Ishikawa (cell line): ENCODE data around the gene ARHGEF28.

Experiments used
- CEBPB ChIP-seq: IDR thresholded peaks from 2 replicates; pipeline ENCODE4 v1.6.1; 2012
- CREB1 ChIP-seq: IDR thresholded peaks from 2 replicates; pipeline ENCODE4 v1.6.1; 2012; ENCODE audit warnings: low read depth
- EGR1 ChIP-seq: IDR thresholded peaks from 2 replicates; pipeline ENCODE4 v1.6.1; 2012
- EP300 ChIP-seq: IDR thresholded peaks from 2 replicates; pipeline ENCODE4 v1.6.1; 2012; ENCODE audit warnings: borderline replicate concordance
- FOXM1 ChIP-seq: IDR thresholded peaks from 2 replicates; pipeline ENCODE4 v1.6.1; 2012; ENCODE audit warnings: low read depth, borderline replicate concordance
- NFIC ChIP-seq: IDR thresholded peaks from 2 replicates; pipeline ENCODE4 v1.6.1; 2012
- RAD21 ChIP-seq: IDR thresholded peaks from 2 replicates; pipeline ENCODE4 v1.6.1; 2012; ENCODE audit warnings: low read depth
- TAF1 ChIP-seq: IDR thresholded peaks from 2 replicates; pipeline ENCODE4 v1.6.1; 2012; ENCODE audit warnings: low read depth, mild to moderate bottlenecking
- TCF12 ChIP-seq: IDR thresholded peaks from 2 replicates; pipeline ENCODE4 v1.6.1; 2012; ENCODE audit warnings: low read depth
- TEAD4 ChIP-seq: IDR thresholded peaks from 2 replicates; pipeline ENCODE4 v1.6.1; 2012
- YY1 ChIP-seq: IDR thresholded peaks from 2 replicates; pipeline ENCODE4 v1.6.1; 2012; ENCODE audit warnings: low read depth
- ZBTB7A ChIP-seq: IDR thresholded peaks from 2 replicates; pipeline ENCODE4 v1.6.1; 2012; ENCODE audit warnings: low read depth
- TF ChIP-seq, protein P1 (sequence below): IDR thresholded peaks from 2 replicates; pipeline ENCODE4 v1.6.1; 2012
- TF ChIP-seq, protein P2 (sequence below): IDR thresholded peaks from 2 replicates; pipeline ENCODE4 v1.6.1; 2012; ENCODE audit warnings: low read depth, mild to moderate bottlenecking
- TF ChIP-seq, protein P3 (sequence below): IDR thresholded peaks from 2 replicates; pipeline ENCODE4 v1.6.1; 2012

The ARHGEF28 gene

DNA sequence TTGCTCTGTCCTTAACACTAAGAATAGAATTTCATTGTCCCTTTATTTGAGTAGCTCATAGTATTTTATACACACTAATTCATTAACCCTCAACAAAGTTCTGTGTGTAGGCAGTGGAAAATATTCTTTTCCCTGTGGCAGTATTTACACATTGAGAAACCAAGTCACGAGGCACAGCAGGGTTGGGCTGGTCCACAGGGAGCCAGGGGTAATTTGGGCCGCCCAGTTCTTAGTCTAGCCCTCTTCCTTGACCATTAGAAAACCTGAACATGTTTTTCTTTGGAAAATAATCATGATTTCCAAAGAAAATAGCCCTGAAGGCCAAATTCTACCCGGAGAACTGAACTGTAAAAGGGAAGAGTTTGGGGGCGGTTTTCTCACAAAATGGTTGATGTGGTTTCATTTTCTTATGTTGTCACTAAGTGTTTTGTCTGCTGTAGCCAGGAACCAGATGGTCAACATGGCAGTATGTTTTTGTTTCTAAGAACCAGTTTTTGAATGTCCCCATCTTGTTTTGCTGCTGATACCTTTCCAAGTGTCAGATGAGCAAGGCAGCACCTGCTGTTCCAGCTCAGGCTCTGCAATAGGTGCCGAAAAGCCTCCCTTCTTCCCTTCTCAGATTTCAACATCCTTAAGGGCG, 29.6 kb downstream of the ARHGEF28 start:
- TF ChIP-seq, protein P1, sequence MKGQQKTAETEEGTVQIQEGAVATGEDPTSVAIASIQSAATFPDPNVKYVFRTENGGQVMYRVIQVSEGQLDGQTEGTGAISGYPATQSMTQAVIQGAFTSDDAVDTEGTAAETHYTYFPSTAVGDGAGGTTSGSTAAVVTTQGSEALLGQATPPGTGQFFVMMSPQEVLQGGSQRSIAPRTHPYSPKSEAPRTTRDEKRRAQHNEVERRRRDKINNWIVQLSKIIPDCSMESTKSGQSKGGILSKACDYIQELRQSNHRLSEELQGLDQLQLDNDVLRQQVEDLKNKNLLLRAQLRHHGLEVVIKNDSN: no peak
- TF ChIP-seq, protein P2, sequence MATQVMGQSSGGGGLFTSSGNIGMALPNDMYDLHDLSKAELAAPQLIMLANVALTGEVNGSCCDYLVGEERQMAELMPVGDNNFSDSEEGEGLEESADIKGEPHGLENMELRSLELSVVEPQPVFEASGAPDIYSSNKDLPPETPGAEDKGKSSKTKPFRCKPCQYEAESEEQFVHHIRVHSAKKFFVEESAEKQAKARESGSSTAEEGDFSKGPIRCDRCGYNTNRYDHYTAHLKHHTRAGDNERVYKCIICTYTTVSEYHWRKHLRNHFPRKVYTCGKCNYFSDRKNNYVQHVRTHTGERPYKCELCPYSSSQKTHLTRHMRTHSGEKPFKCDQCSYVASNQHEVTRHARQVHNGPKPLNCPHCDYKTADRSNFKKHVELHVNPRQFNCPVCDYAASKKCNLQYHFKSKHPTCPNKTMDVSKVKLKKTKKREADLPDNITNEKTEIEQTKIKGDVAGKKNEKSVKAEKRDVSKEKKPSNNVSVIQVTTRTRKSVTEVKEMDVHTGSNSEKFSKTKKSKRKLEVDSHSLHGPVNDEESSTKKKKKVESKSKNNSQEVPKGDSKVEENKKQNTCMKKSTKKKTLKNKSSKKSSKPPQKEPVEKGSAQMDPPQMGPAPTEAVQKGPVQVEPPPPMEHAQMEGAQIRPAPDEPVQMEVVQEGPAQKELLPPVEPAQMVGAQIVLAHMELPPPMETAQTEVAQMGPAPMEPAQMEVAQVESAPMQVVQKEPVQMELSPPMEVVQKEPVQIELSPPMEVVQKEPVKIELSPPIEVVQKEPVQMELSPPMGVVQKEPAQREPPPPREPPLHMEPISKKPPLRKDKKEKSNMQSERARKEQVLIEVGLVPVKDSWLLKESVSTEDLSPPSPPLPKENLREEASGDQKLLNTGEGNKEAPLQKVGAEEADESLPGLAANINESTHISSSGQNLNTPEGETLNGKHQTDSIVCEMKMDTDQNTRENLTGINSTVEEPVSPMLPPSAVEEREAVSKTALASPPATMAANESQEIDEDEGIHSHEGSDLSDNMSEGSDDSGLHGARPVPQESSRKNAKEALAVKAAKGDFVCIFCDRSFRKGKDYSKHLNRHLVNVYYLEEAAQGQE: no peak
- TF ChIP-seq, protein P3, sequence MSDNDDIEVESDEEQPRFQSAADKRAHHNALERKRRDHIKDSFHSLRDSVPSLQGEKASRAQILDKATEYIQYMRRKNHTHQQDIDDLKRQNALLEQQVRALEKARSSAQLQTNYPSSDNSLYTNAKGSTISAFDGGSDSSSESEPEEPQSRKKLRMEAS: no peak
- TF ChIP-seq EGR1 (no peak), CREB1 (no peak)

DNA sequence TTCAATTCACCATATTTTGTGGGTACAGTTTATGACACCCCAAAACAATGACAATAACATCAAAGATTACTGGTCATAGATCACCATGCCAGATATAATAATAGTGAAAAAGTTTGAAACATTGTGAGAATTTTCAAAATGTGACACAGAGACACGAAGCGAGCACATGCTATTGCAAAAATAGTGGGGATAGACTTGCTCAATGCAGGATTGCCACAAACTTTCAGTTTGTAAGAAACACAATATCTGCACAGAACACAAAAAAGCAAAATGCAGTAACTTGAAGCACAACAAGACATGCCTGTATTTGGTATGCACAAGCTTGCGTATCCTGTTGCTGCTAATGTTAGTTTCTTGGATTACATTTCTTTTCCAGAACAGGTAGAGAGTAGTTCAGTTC, 35.8 kb downstream of the ARHGEF28 start:
- TF ChIP-seq, protein P3: no peak
- TF ChIP-seq CEBPB (no peak), NFIC (no peak), ZBTB7A (no peak), RAD21 (no peak), CREB1 (no peak), EGR1 (no peak), YY1 (no peak), EP300 (no peak), TAF1 (no peak), TEAD4 (no peak), TCF12 (no peak), FOXM1 (no peak)
- TF ChIP-seq, protein P1: no peak
- TF ChIP-seq, protein P2: no peak

DNA sequence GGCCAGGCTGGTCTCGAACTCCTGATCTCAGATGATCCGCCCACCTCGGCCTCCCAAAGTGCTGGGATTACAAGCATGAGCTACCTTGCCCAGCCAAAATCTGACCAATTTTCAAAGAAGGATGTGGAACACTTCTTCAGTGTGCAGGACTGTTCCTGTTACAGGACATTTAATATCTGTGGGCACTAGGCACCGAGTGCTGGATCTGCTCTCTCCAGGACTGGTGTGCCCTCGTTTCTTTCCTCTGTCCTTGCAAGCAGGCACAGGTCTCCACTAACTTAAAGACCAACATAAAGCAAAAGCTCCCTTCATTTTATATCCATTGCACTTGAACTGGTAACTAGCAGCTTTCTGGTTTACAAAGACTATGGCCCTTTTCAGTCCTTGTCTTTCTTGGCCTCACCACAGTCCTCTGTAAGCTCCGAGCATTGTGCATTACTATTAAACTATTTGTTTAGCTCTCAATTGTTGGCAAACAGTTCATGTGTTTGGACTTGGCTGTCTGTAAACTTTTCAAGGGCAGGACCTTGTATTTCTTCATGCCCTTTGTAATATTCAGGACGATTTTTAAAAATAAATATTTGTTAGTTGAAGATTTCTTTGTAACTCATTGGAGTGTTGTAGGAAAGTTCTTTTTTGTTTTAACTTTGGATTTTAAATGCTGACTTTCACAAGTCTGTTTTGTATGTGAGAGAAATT, 37.3 kb downstream of the ARHGEF28 start:
- TF ChIP-seq FOXM1 (no peak), TCF12 (no peak), TAF1 (no peak), CEBPB (no peak), TEAD4 (no peak), ZBTB7A (no peak)
- TF ChIP-seq, protein P1: no peak
- TF ChIP-seq, protein P2: no peak

DNA sequence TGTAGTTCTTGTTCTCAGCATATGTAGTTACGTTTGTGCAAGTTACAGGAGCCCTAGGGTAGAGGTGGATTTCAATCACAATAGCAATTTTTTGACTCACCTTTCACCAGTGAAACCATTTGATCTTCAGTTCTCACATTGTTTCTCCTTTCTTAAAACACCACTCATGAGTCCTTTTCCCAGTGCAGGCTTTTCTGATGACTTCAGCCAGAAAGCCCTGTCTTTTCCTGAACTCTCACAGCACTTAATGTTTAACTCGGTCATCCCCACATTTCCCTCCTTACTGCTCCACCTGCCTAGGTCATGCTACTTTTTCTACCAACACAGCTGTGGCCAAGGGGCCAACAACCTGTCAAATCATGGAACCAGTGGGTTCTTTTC, 37.9 kb downstream of the ARHGEF28 start:
- TF ChIP-seq YY1 (no peak), EP300 (no peak), TAF1 (no peak)
- TF ChIP-seq, protein P2: no peak
- TF ChIP-seq, protein P3: no peak
